Lung (tissue), 12 donors: ENCODE measurements around the gene TEAD1. TPM values are rescaled to one million over a fixed set of nuclear protein-coding genes. Genes with fewer than 3 reads are reported as not detected.

Experiments used
- ATAC-seq: fragments of 200-7000 bp; cut with Tn5 transposase; one replicate; pipeline ENCODE4 v1.9.1; 2020; ENCODE audit warnings: moderate number of reproducible peaks; ENCODE audit not compliant: insufficient read depth, low FRiP score
- DNase-seq, 3 donors: peaks; one replicate each; pipeline ENCODE4 v3.0.0-alpha.2; 2013 to 2017
- H3K27ac ChIP-seq, 2 donors: one replicate each; pipeline ENCODE4 v1.5.1; 2013; ENCODE audit warnings: mild to moderate bottlenecking in 2 of 2, moderate library complexity in 2 of 2, control low read depth in 1 of 2, inconsistent platforms in 1 of 2, low read depth in 1 of 2, low read length in 1 of 2
- H3K27me3 ChIP-seq, 3 donors: one replicate each; pipeline ENCODE4 v1.5.1; 2013; ENCODE audit warnings: low read length in 2 of 3; ENCODE audit not compliant: control insufficient read depth in 3 of 3, insufficient read depth in 3 of 3
- H3K36me3 ChIP-seq, 4 donors: one replicate each; pipeline ENCODE4 v1.5.1; 2013; ENCODE audit warnings: low read length in 4 of 4, mild to moderate bottlenecking in 1 of 4, moderate library complexity in 1 of 4; ENCODE audit not compliant: control insufficient read depth in 4 of 4, insufficient read depth in 4 of 4
- H3K4me1 ChIP-seq, 5 donors: one replicate each; pipeline ENCODE4 v1.5.1; 2013; ENCODE audit warnings: low read length in 5 of 5, mild to moderate bottlenecking in 2 of 5, moderate library complexity in 1 of 5; ENCODE audit not compliant: control insufficient read depth in 5 of 5, insufficient read depth in 5 of 5
- H3K4me3 ChIP-seq: one replicate; pipeline ENCODE4 v1.5.1; 2013; ENCODE audit warnings: mild to moderate bottlenecking, control low read depth, moderate library complexity
- H3K9ac ChIP-seq, 2 donors: one replicate each; pipeline ENCODE4 v1.5.1; 2013; ENCODE audit warnings: low read length in 2 of 2, control low read depth in 1 of 2; ENCODE audit not compliant: insufficient read depth in 1 of 2
- H3K9me3 ChIP-seq, 4 donors: one replicate each; pipeline ENCODE4 v1.5.1; 2013; ENCODE audit warnings: low read length in 3 of 4, mild to moderate bottlenecking in 1 of 4, moderate library complexity in 1 of 4; ENCODE audit not compliant: control insufficient read depth in 4 of 4, insufficient read depth in 3 of 4
- CTCF ChIP-seq: IDR thresholded peaks from 2 replicates; pipeline ENCODE4 v1.5.1; 2012; ENCODE audit warnings: mild to moderate bottlenecking; ENCODE audit errors: control extremely low read depth, extremely low read depth
- WGBS, 2 donors: extraction: QIAGEN DNeasy Blood & Tissue Kit; methylation state at CpG; one replicate each; pipeline ENCODE4 v1.1.7; 2013; 5-methylcytosine and 5-hydroxymethylcytosine counted together
- polyA plus RNA-seq, 2 donors: library from polyadenylated mRNA; stranded (reverse); fragments of 200-250 nt; gene quantifications; one replicate each; pipeline ENCODE4 v1.2.1, GENCODE V29; 2013
- total RNA-seq, 2 donors: library from RNA; depleted of rRNA in 1 of 2; stranded (reverse); fragments of >200 nt in 1 of 2; gene quantifications; one replicate each; pipeline ENCODE4 v1.2.1, GENCODE V29; 2014 to 2021
- donor health status: control.
- donor health status: control.
- donor health status: Bipolar disorder and iron deficiency.
- donor health status: healthy.
- donor health status: DM: yes; HTN: yes; CAD: no.

The TEAD1 gene
- total and polyA plus RNA-seq, 4 donors, result 7.7 to 141 (median 38.8) TPM

GRCh38 chr11:12772324-12772723, 98.1 kb downstream of the TEAD1 start:
- 64 to 83% methylated on average over 1 of the region's 1 CpG for WGBS, 2 donors
- H3K9me3 ChIP-seq, result no peaks in the 10 kb centered on the region
- H3K4me3 ChIP-seq, result no peak overlapping the region
- no peak for ATAC-seq
- DNase-seq, result no peak
- H3K4me1 ChIP-seq, result peaks cover 0 to 38% (median 9%) of the 10 kb centered on the region in 5 donors
- no peak overlapping the region for H3K9ac ChIP-seq
- TF ChIP-seq CTCF, result no peak
- no peaks in the 10 kb centered on the region for H3K36me3 ChIP-seq
- no peak overlapping the region for H3K27ac ChIP-seq
- H3K27me3 ChIP-seq, result no peaks in the 10 kb centered on the region

- H3K27me3 ChIP-seq, result no peaks in the 10 kb centered on the region
- ATAC-seq, result no peak
- H3K27ac ChIP-seq, result no peak overlapping the region
- WGBS, 2 donors, result 83 to 88% methylated on average over 2 of the region's 2 CpGs
- peaks cover 0 to 35% (median 7%) of the 10 kb centered on the region in 5 donors for H3K4me1 ChIP-seq
- H3K36me3 ChIP-seq, result no peaks in the 10 kb centered on the region
- no peak for DNase-seq
- H3K9ac ChIP-seq, result no peak overlapping the region
- no peak for TF ChIP-seq CTCF
- no peak overlapping the region for H3K4me3 ChIP-seq
- no peaks in the 10 kb centered on the region for H3K9me3 ChIP-seq
These were observed 99.4 kb downstream of the TEAD1 start for GRCh38 chr11:12773591-12773990.

DNA sequence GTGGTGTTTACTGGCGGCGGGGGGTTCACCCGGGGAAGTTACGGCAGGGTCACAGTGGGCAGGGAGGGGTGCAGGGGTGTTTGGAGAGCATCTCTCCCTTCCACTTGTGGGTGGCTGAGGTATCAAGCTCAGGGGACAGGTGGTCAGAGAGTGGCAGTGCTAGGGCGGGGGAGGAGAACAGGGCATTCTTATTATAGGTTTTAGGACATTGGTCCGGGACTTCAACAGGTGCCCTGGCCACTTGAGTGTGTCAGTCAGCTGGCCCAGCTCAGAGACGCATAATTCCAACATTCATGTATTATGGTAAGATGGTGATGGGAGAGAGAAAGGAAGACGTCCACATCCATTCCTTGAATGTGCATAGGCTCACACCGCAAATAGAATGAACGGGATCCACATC, 101.7 kb downstream of the TEAD1 start:
- H3K27ac ChIP-seq, result peak overlapping the region in 1 of 2 donors; percentile 33
- H3K4me1 ChIP-seq, result peaks cover 0 to 21% (median 2%) of the 10 kb centered on the region in 5 donors
- H3K27me3 ChIP-seq, result no peaks in the 10 kb centered on the region
- ATAC-seq (no peak), DNase-seq (no peak)
- no peak overlapping the region for H3K4me3 ChIP-seq
- no peaks in the 10 kb centered on the region for H3K9me3 ChIP-seq
- no peaks in the 10 kb centered on the region for H3K36me3 ChIP-seq
- 96 to 97% methylated on average over 10 of the region's 10 CpGs for WGBS, 2 donors
- H3K9ac ChIP-seq, result no peak overlapping the region
- no peak for TF ChIP-seq CTCF
